Measurements from ENCODE around the gene MB21D2. TPM values are rescaled to one million over a fixed set of nuclear protein-coding genes. Genes with fewer than 3 reads are reported as not detected.

The MB21D2 gene
- total and polyA plus RNA-seq, 2 donors (not counting 1 experiment from before 2014, with no cell fraction given), result 0.03 to 0.20 TPM

DNA sequence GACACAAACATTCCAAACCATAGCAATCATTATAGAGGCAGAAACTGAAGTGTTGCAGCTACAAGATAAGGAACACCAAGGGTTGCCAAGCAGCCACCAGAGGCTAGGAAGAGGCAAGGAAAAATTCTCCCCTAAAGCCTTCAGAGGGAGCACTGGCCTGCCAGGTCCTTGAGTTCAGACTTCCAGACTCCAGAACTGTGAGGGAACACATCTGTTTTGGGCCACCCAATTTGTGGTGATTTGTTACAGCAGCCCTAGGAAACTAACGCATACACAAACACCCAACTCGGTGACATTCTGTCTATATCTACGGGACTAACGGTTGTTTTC lies 54.6 kb downstream of the MB21D2 start:
- no peaks in the 10 kb centered on the region for H3K4me1 ChIP-seq (ENCODE audit: control insufficient read depth in 2 of 2, insufficient read depth in 2 of 2, low read length in 2 of 2)
- peaks cover 0 to 3% (median 0%) of the 10 kb centered on the region in 4 experiments for H3K27me3 ChIP-seq (replicated peaks in 1 of 4; ENCODE audit: control extremely low read depth in 1 of 4, control insufficient read depth in 3 of 4, insufficient read depth in 4 of 4, low read length in 3 of 4)
- no CpG with 5 or more reads among the region's 4 CpGs for WGBS (ENCODE audit: insufficient coverage)
- no peaks in the 10 kb centered on the region for H3K36me3 ChIP-seq (replicated peaks in 1 of 2; ENCODE audit: control extremely low read depth in 1 of 2, control insufficient read depth in 1 of 2, extremely low read depth in 1 of 2, insufficient read depth in 2 of 2, low read length in 1 of 2)
- H3K9me3 Mint-ChIP-seq (ENCODE audit: insufficient read depth), result no peaks in the 10 kb centered on the region
- H4K20me1 ChIP-seq (ENCODE audit: control insufficient read depth, insufficient read depth, low read length, poor library complexity, severe bottlenecking), result no peaks in the 10 kb centered on the region
- no peak overlapping the region for H3K4me3 Mint-ChIP-seq
- H3K27ac ChIP-seq (ENCODE audit: low read length in 2 of 2), result no peak overlapping the region
- no peaks in the 10 kb centered on the region for H3K27me3 Mint-ChIP-seq
- H3K79me2 ChIP-seq (ENCODE audit: control insufficient read depth, insufficient read depth, low read length), result no peaks in the 10 kb centered on the region
- no peak overlapping the region for H3K4me2 ChIP-seq (replicated peaks; ENCODE audit: low read depth, low read length, poor library complexity, severe bottlenecking)
- no peaks in the 10 kb centered on the region for H3K9me3 ChIP-seq (ENCODE audit: control extremely low read depth in 1 of 3, control insufficient read depth in 2 of 3, insufficient read depth in 1 of 3, low read length in 2 of 3)
- ChIA-PET POLR2A (no interaction called here), CTCF (no interaction called here)
- ATAC-seq (ENCODE audit: low read depth), result no peak
- no peak overlapping the region for H2AFZ ChIP-seq (ENCODE audit: insufficient read depth, low read depth, low read length, poor library complexity, severe bottlenecking)
- DNase-seq, result no peak
- no peaks in the 10 kb centered on the region for H3K4me1 Mint-ChIP-seq
- no peak overlapping the region for H3K4me3 ChIP-seq (ENCODE audit: control extremely low read depth in 1 of 5, extremely low read depth in 1 of 5, insufficient read depth in 1 of 5, low read depth in 2 of 5, low read length in 4 of 5)
- no peak overlapping the region for H3K9ac ChIP-seq (ENCODE audit: low read length)
- intact Hi-C loops (cut with micrococcal nuclease), result no loop called here
- TF ChIP-seq, protein P1, sequence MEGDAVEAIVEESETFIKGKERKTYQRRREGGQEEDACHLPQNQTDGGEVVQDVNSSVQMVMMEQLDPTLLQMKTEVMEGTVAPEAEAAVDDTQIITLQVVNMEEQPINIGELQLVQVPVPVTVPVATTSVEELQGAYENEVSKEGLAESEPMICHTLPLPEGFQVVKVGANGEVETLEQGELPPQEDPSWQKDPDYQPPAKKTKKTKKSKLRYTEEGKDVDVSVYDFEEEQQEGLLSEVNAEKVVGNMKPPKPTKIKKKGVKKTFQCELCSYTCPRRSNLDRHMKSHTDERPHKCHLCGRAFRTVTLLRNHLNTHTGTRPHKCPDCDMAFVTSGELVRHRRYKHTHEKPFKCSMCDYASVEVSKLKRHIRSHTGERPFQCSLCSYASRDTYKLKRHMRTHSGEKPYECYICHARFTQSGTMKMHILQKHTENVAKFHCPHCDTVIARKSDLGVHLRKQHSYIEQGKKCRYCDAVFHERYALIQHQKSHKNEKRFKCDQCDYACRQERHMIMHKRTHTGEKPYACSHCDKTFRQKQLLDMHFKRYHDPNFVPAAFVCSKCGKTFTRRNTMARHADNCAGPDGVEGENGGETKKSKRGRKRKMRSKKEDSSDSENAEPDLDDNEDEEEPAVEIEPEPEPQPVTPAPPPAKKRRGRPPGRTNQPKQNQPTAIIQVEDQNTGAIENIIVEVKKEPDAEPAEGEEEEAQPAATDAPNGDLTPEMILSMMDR (IDR thresholded peaks at IDR 0.05), result no peak
- no peak for TF ChIP-seq EZH2 (IDR thresholded peaks at IDR 0.05; ENCODE audit: borderline replicate concordance, insufficient read depth, low read depth, low read length, poor library complexity, severe bottlenecking)
- no peak overlapping the region for H3K27ac Mint-ChIP-seq

DNA sequence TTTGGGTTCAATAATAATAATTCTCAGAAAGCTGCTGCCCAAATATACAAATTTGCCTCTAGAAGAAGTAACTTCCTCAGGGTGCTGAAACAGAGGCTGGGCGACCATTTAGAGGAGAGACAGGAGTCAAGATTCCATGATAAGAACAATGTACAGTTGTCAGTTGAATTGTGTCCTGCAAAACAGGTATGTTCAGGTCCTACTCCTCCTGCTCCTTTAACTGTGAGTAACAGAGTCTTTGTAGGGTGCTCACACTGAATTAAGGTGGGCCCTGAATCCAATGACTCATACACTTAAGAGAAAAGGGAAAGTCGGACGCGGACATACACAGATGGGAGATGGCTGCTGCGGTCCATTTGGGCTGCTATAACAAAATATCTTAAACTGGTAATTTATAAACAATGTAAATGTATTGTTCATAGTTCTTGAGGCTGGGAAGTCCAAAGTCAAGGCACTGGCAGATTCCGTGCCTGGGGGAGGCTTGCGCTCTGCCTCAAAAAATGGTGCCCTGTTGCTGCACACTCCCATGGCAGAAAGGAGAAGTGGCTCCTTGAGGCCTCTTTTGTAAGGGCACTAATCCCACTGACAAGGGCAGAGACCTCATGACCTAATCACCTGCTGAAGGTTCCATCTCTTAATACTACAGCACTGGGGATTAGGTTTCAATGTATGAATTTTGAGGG lies 55.1 kb downstream of the MB21D2 start:
- no peak overlapping the region for H3K27ac ChIP-seq (ENCODE audit: low read length in 2 of 2)
- H3K9ac ChIP-seq (ENCODE audit: low read length), result no peak overlapping the region
- Mint-ChIP-seq H3K4me1 (no peaks in the 10 kb centered on the region), H3K4me3 (no peak overlapping the region), H3K27ac (no peak overlapping the region), H3K27me3 (no peaks in the 10 kb centered on the region), H3K9me3 (ENCODE audit: insufficient read depth) (no peaks in the 10 kb centered on the region)
- no peak overlapping the region for H3K4me2 ChIP-seq (replicated peaks; ENCODE audit: low read depth, low read length, poor library complexity, severe bottlenecking)
- ChIA-PET CTCF (no interaction called here), POLR2A (no interaction called here)
- no peaks in the 10 kb centered on the region for H3K4me1 ChIP-seq (ENCODE audit: control insufficient read depth in 2 of 2, insufficient read depth in 2 of 2, low read length in 2 of 2)
- H4K20me1 ChIP-seq (ENCODE audit: control insufficient read depth, insufficient read depth, low read length, poor library complexity, severe bottlenecking), result no peaks in the 10 kb centered on the region
- no peaks in the 10 kb centered on the region for H3K9me3 ChIP-seq (ENCODE audit: control extremely low read depth in 1 of 3, control insufficient read depth in 2 of 3, insufficient read depth in 1 of 3, low read length in 2 of 3)
- TF ChIP-seq, protein P1 (IDR thresholded peaks at IDR 0.05), result no peak
- TF ChIP-seq EZH2 (IDR thresholded peaks at IDR 0.05; ENCODE audit: borderline replicate concordance, insufficient read depth, low read depth, low read length, poor library complexity, severe bottlenecking), result no peak
- ATAC-seq (ENCODE audit: low read depth) (no peak), DNase-seq (no peak)
- no peak overlapping the region for H2AFZ ChIP-seq (ENCODE audit: insufficient read depth, low read depth, low read length, poor library complexity, severe bottlenecking)
- intact Hi-C loops (cut with micrococcal nuclease), result no loop called here
- no peak overlapping the region for H3K4me3 ChIP-seq (ENCODE audit: control extremely low read depth in 1 of 5, extremely low read depth in 1 of 5, insufficient read depth in 1 of 5, low read depth in 2 of 5, low read length in 4 of 5)
- no peaks in the 10 kb centered on the region for H3K36me3 ChIP-seq (replicated peaks in 1 of 2; ENCODE audit: control extremely low read depth in 1 of 2, control insufficient read depth in 1 of 2, extremely low read depth in 1 of 2, insufficient read depth in 2 of 2, low read length in 1 of 2)
- H3K79me2 ChIP-seq (ENCODE audit: control insufficient read depth, insufficient read depth, low read length), result no peaks in the 10 kb centered on the region
- WGBS (ENCODE audit: insufficient coverage), result 100% methylated on average over 2 of the region's 7 CpGs
- H3K27me3 ChIP-seq (replicated peaks in 1 of 4; ENCODE audit: control extremely low read depth in 1 of 4, control insufficient read depth in 3 of 4, insufficient read depth in 4 of 4, low read length in 3 of 4), result peaks cover 0 to 3% (median 0%) of the 10 kb centered on the region in 4 experiments

All from B cell (primary cell).